ENCODE measurements around the gene KCNC2. TPM values are rescaled to one million over a fixed set of nuclear protein-coding genes. Genes with fewer than 3 reads are reported as not detected.

Gene KCNC2
- total and polyA plus RNA-seq, 2 donors (not counting 3 experiments of a cell fraction or from before 2014, with no cell fraction given): not detected

GRCh38 chr12:75101781-75102180 lies 107.9 kb downstream of the KCNC2 start:
- POLR2A ChIA-PET: no interaction called here

More at GRCh38 chr12:75101781-75102180, 107.9 kb downstream of the KCNC2 start:
- BruUV-seq (replicated peaks): no TSS peak
- DNase-seq (ENCODE audit: low read depth, low spot score): no peak
- no peaks in the 10 kb centered on the region for H3K27me3 ChIP-seq (ENCODE audit: control insufficient read depth in 2 of 2, insufficient read depth in 2 of 2, low read length in 2 of 2)
- no peak overlapping the region for H3K4me3 ChIP-seq (replicated peaks in 1 of 3; ENCODE audit: insufficient read depth in 1 of 3, low read depth in 1 of 3, low read length in 3 of 3)
- no peak for FAIRE-seq
- H3K9me1 ChIP-seq (replicated peaks; ENCODE audit: control insufficient read depth, extremely low read depth, insufficient read depth, low read length): no peaks in the 10 kb centered on the region
- H3K4me2 ChIP-seq (ENCODE audit: insufficient read depth, low read length): no peak overlapping the region
- H3K79me2 ChIP-seq (ENCODE audit: control insufficient read depth, insufficient read depth, low read length): no peaks in the 10 kb centered on the region
- H3K9ac ChIP-seq (replicated peaks; ENCODE audit: extremely low read depth, insufficient read depth, low read length): no peak overlapping the region
- no peak overlapping the region for H2AFZ ChIP-seq (ENCODE audit: low read depth, low read length)
- TF ChIP-seq FOS (IDR thresholded peaks at IDR 0.05; ENCODE audit: borderline replicate concordance, insufficient read depth, low read length): no peak
- no peak for TF ChIP-seq EZH2 (IDR thresholded peaks at IDR 0.05; ENCODE audit: borderline replicate concordance, low read depth, low read length, severe bottlenecking)
- TF ChIP-seq POLR2A (IDR thresholded peaks at IDR 0.05; ENCODE audit: low read depth, low read length): no peak
- no peak for TF ChIP-seq CTCF (IDR thresholded peaks at IDR 0.05; ENCODE audit: extremely low read depth in 1 of 2, insufficient read depth in 1 of 2, low read depth in 1 of 2, low read length in 2 of 2)
- TF ChIP-seq POLR2AphosphoS5 (IDR thresholded peaks at IDR 0.05; ENCODE audit: insufficient read depth, low read depth, low read length): no peak
- no peak for TF ChIP-seq JUN (IDR thresholded peaks at IDR 0.05; ENCODE audit: borderline replicate concordance, insufficient read depth, insufficient read length, low read depth)
- TF ChIP-seq MAX (IDR thresholded peaks at IDR 0.05; ENCODE audit: insufficient read depth, insufficient read length): no peak
- no peak for TF ChIP-seq MYC (IDR thresholded peaks at IDR 0.05; ENCODE audit: low read depth, low read length)
- TF ChIP-seq GATA2 (IDR thresholded peaks at IDR 0.05; ENCODE audit: insufficient read depth, insufficient read length, low read depth, low read length): no peak
- no peaks in the 10 kb centered on the region for H4K20me1 ChIP-seq (replicated peaks; ENCODE audit: control insufficient read depth, extremely low read depth, insufficient read depth, low read length)
- dilution Hi-C loops (cut with MboI; ENCODE audit: extremely low pct_ligation_motif_present, low sequenced_read_pairs) (no loop called here), intact Hi-C loops (cut with micrococcal nuclease) (no loop called here)
- H3K4me1 ChIP-seq (ENCODE audit: control insufficient read depth, extremely low read depth, insufficient read depth, low read length): no peaks in the 10 kb centered on the region
- H3K27ac ChIP-seq (ENCODE audit: insufficient read depth, low read depth, low read length): no peak overlapping the region
- CTCF ChIA-PET: no interaction called here
- H3K9me3 ChIP-seq (replicated peaks; ENCODE audit: control insufficient read depth, insufficient read depth, low read length): no peaks in the 10 kb centered on the region
- H3K36me3 ChIP-seq (ENCODE audit: control insufficient read depth in 2 of 2, extremely low read depth in 1 of 2, insufficient read depth in 2 of 2, low read length in 2 of 2): no peaks in the 10 kb centered on the region

Data from endothelial cell of umbilical vein (primary cell).